ENCODE results near the gene AK2. TPM values are rescaled to one million over a fixed set of nuclear protein-coding genes. Genes with fewer than 3 reads are reported as not detected.

The AK2 gene
- total RNA-seq, 1 experiment from 2014 or later: 191 TPM

DNA sequence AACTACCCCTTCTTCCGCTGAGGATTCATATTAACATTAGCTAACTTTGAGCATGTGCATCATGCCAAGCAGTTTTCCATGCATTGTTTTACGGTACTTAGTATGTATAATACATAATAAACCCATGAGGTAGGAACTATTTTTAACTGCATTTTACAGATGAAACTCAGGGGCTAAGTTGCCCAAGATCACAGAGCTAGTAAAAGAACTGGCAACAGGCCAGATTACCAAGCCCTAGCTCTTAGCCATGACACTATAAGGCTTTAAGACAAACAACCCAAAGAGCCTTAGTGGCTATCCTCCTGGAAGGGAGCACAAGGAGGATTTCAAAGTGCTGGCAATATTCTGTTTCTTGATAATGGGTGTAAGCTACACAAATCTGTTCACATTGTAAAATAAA is 6.1 kb downstream of the AK2 start:
- ChIA-PET POLR2A (ENCODE audit: unreplicated experiment) (interaction anchor here (0.7 kb wide), 1 partner anchor 38 kb away, joined by 3 read pairs; no protein-coding TSS in a partner anchor), CTCF (no interaction called here)
- intact Hi-C loops (cut with micrococcal nuclease; ENCODE audit: unreplicated experiment): no loop called here
- Histone ChIP-seq H2AFZ (no peak overlapping the region), H3K27ac (no peak overlapping the region), H3K4me1 (replicated peaks; ENCODE audit: insufficient read depth) (peaks cover 17% of the 10 kb centered on the region), H3K79me2 (ENCODE audit: low read depth) (peaks cover 100% of the 10 kb centered on the region), H3K4me3 (no peak overlapping the region), H3K27me3 (ENCODE audit: insufficient read depth, low read depth) (no peaks in the 10 kb centered on the region), H3K4me2 (no peak overlapping the region), H3K9me3 (ENCODE audit: insufficient read depth, low read depth) (no peaks in the 10 kb centered on the region), H3K9me2 (ENCODE audit: insufficient read depth) (no peaks in the 10 kb centered on the region), H3F3A (ENCODE audit: insufficient read depth, low read depth) (peaks cover 16% of the 10 kb centered on the region; the same call in 1 of the 2 replicates), H4K20me1 (ENCODE audit: insufficient read depth) (peaks cover 78% of the 10 kb centered on the region), H3K36me3 (ENCODE audit: low read depth) (peaks cover 26% of the 10 kb centered on the region)
- no TSS peak for BruUV-seq (replicated peaks)
- no peak for DNase-seq
- TF ChIP-seq, protein P1, sequence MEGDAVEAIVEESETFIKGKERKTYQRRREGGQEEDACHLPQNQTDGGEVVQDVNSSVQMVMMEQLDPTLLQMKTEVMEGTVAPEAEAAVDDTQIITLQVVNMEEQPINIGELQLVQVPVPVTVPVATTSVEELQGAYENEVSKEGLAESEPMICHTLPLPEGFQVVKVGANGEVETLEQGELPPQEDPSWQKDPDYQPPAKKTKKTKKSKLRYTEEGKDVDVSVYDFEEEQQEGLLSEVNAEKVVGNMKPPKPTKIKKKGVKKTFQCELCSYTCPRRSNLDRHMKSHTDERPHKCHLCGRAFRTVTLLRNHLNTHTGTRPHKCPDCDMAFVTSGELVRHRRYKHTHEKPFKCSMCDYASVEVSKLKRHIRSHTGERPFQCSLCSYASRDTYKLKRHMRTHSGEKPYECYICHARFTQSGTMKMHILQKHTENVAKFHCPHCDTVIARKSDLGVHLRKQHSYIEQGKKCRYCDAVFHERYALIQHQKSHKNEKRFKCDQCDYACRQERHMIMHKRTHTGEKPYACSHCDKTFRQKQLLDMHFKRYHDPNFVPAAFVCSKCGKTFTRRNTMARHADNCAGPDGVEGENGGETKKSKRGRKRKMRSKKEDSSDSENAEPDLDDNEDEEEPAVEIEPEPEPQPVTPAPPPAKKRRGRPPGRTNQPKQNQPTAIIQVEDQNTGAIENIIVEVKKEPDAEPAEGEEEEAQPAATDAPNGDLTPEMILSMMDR (conservative IDR thresholded peaks at IDR 0.05): no peak
- TF ChIP-seq EZH2 (IDR thresholded peaks at IDR 0.05; ENCODE audit: low read depth): no peak

DNA sequence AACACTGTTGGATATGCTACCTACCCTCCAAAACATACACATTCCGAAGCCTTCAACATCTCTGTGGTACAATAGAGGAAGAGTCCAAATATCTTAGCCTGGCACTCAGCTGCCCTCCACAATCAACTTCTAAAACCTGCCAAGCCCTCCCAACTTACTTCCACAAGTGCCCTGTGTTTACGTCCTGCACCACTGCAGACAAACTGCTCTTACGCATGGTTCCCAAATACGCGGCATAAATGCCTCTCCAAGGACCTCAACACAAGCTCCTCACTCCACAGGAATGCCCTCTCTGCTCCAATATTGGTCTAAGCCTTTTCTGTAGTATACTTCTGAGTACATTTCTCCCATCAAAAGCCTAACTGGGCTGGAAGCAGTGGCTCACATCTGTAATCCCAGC is 6.8 kb downstream of the AK2 start:
- no peak overlapping the region for H3K27ac ChIP-seq
- no peak overlapping the region for H3K4me2 ChIP-seq
- intact Hi-C loops (cut with micrococcal nuclease; ENCODE audit: unreplicated experiment): no loop called here
- peaks cover 16% of the 10 kb centered on the region; the same call in 1 of the 2 replicates for H3F3A ChIP-seq (ENCODE audit: insufficient read depth, low read depth)
- H3K4me1 ChIP-seq (replicated peaks; ENCODE audit: insufficient read depth): peaks cover 16% of the 10 kb centered on the region
- CTCF ChIA-PET: no interaction called here
- H3K9me2 ChIP-seq (ENCODE audit: insufficient read depth): no peaks in the 10 kb centered on the region
- no peaks in the 10 kb centered on the region for H3K27me3 ChIP-seq (ENCODE audit: insufficient read depth, low read depth)
- peaks cover 100% of the 10 kb centered on the region for H3K79me2 ChIP-seq (ENCODE audit: low read depth)
- no TSS peak for BruUV-seq (replicated peaks)
- TF ChIP-seq, protein P1 (conservative IDR thresholded peaks at IDR 0.05): no peak
- no peak for TF ChIP-seq EZH2 (IDR thresholded peaks at IDR 0.05; ENCODE audit: low read depth)
- no peak overlapping the region for H3K4me3 ChIP-seq
- POLR2A ChIA-PET (ENCODE audit: unreplicated experiment): interaction anchor here (0.5 kb wide), 1 partner anchor 378 kb away, joined by 3 read pairs; no protein-coding TSS in a partner anchor
- H4K20me1 ChIP-seq (ENCODE audit: insufficient read depth): peaks cover 82% of the 10 kb centered on the region
- no peak overlapping the region for H2AFZ ChIP-seq
- DNase-seq: no peak
- H3K36me3 ChIP-seq (ENCODE audit: low read depth): peaks cover 26% of the 10 kb centered on the region
- no peaks in the 10 kb centered on the region for H3K9me3 ChIP-seq (ENCODE audit: insufficient read depth, low read depth)

DNA sequence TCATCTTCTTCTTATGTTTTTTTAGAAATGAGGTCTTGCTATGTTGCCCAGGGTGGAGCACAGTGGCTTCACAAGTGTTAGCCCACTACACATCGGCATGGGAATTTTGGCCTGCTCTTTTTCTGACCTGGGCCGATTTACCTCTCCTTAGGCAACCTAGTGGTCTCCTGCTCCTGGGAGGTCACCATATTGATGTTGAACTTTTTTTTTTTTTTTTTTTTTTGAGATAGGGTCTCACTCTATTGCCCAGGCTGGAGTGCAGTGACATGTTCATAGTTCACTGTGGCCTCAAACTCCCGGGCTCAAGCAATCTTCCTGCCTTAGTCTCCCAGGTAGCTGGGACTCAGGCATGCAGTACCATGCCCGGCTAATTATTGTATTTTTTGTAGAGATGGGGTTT is 7.5 kb downstream of the AK2 start:
- POLR2A ChIA-PET (ENCODE audit: unreplicated experiment): no interaction called here
- Histone ChIP-seq H3K27ac (no peak overlapping the region), H3K4me3 (no peak overlapping the region), H4K20me1 (ENCODE audit: insufficient read depth) (peaks cover 78% of the 10 kb centered on the region), H2AFZ (no peak overlapping the region), H3K27me3 (ENCODE audit: insufficient read depth, low read depth) (no peaks in the 10 kb centered on the region), H3K4me1 (replicated peaks; ENCODE audit: insufficient read depth) (peaks cover 16% of the 10 kb centered on the region), H3K9me2 (ENCODE audit: insufficient read depth) (no peaks in the 10 kb centered on the region), H3K36me3 (ENCODE audit: low read depth) (peaks cover 26% of the 10 kb centered on the region), H3K9me3 (ENCODE audit: insufficient read depth, low read depth) (no peaks in the 10 kb centered on the region), H3K4me2 (no peak overlapping the region), H3F3A (ENCODE audit: insufficient read depth, low read depth) (peaks cover 16% of the 10 kb centered on the region; the same call in 1 of the 2 replicates), H3K79me2 (ENCODE audit: low read depth) (peaks cover 100% of the 10 kb centered on the region)
- no peak for DNase-seq
- no TSS peak for BruUV-seq (replicated peaks)
- TF ChIP-seq, protein P1 (conservative IDR thresholded peaks at IDR 0.05): no peak
- no peak for TF ChIP-seq EZH2 (IDR thresholded peaks at IDR 0.05; ENCODE audit: low read depth)
- intact Hi-C loops (cut with micrococcal nuclease; ENCODE audit: unreplicated experiment): no loop called here
- CTCF ChIA-PET: no interaction called here
